ENCODE data around the gene IFIT1B. TPM values are rescaled to one million over a fixed set of nuclear protein-coding genes. Genes with fewer than 3 reads are reported as not detected.

IFIT1B gene
- total RNA-seq, 3 donors from 2014 or later (not counting 1 experiment from before 2014, with no cell fraction given) = not detected

- H3K4me1 ChIP-seq (ENCODE audit: control insufficient read depth, insufficient read depth, low read length) = peaks cover 9% of the 10 kb centered on the region
- no peaks in the 10 kb centered on the region for H3K27me3 ChIP-seq (ENCODE audit: control insufficient read depth, insufficient read depth, low read length)
- ATAC-seq (no peak), DNase-seq (no peak)
- Mint-ChIP-seq H3K4me1 (peaks cover 23 to 30% of the 10 kb centered on the region in 2 donors), H3K36me3 (no peaks in the 10 kb centered on the region), H3K4me3 (no peak overlapping the region), H3K27ac (peak overlapping the region; percentile 54 to 71), H3K9me3 (no peaks in the 10 kb centered on the region), H3K27me3 (ENCODE audit: low read depth in 2 of 2) (peaks cover 0 to 16% of the 10 kb centered on the region in 2 donors)
- H3K4me3 ChIP-seq (ENCODE audit: low read length) = no peak overlapping the region
- intact Hi-C loops (cut with micrococcal nuclease) = loop anchor here (2.0 kb wide), 1 partner anchor 67 kb away; no protein-coding TSS in a partner anchor
- H3K27ac ChIP-seq (ENCODE audit: low read length) = peak overlapping the region; percentile 15
- no peaks in the 10 kb centered on the region for H3K9me3 ChIP-seq (ENCODE audit: control insufficient read depth, insufficient read depth, low read length)
- TF ChIP-seq CTCF (IDR thresholded peaks at IDR 0.05) = no peak
- WGBS (ENCODE audit: insufficient coverage) = 60% methylated on average over 1 of the region's 1 CpG
- H3K36me3 ChIP-seq (ENCODE audit: control insufficient read depth, insufficient read depth, low read length) = no peaks in the 10 kb centered on the region
These were observed 9.7 kb upstream of the IFIT1B start for GRCh38 chr10:89368129-89368528.

GRCh38 chr10:89369156-89370105 is 8.4 kb upstream of the IFIT1B start:
- Histone ChIP-seq H3K9me3 (ENCODE audit: control insufficient read depth, insufficient read depth, low read length) (no peaks in the 10 kb centered on the region), H3K27me3 (ENCODE audit: control insufficient read depth, insufficient read depth, low read length) (no peaks in the 10 kb centered on the region), H3K4me1 (ENCODE audit: control insufficient read depth, insufficient read depth, low read length) (peaks cover 9% of the 10 kb centered on the region), H3K4me3 (ENCODE audit: low read length) (no peak overlapping the region), H3K36me3 (ENCODE audit: control insufficient read depth, insufficient read depth, low read length) (no peaks in the 10 kb centered on the region), H3K27ac (ENCODE audit: low read length) (no peak overlapping the region)
- H3K36me3 Mint-ChIP-seq = no peaks in the 10 kb centered on the region
- H3K27me3 Mint-ChIP-seq (ENCODE audit: low read depth in 2 of 2) = peaks cover 0 to 18% of the 10 kb centered on the region in 2 donors
- peak overlapping the region in 1 of 2 donors; percentile 54 for H3K27ac Mint-ChIP-seq
- no peak overlapping the region for H3K4me3 Mint-ChIP-seq
- H3K4me1 Mint-ChIP-seq = peaks cover 23 to 25% of the 10 kb centered on the region in 2 donors
- peak in 1 of 2 donors; percentile 55 for DNase-seq
- intact Hi-C loops (cut with micrococcal nuclease) = loop anchor here (1.0 to 2.0 kb wide), 2 partner anchors 69 to 76 kb away; no protein-coding TSS in a partner anchor
- peak; percentile 54 for TF ChIP-seq CTCF (IDR thresholded peaks at IDR 0.05)
- ATAC-seq = no peak
- no peaks in the 10 kb centered on the region for H3K9me3 Mint-ChIP-seq
- WGBS (ENCODE audit: insufficient coverage) = 65% methylated on average over 4 of the region's 5 CpGs

DNA sequence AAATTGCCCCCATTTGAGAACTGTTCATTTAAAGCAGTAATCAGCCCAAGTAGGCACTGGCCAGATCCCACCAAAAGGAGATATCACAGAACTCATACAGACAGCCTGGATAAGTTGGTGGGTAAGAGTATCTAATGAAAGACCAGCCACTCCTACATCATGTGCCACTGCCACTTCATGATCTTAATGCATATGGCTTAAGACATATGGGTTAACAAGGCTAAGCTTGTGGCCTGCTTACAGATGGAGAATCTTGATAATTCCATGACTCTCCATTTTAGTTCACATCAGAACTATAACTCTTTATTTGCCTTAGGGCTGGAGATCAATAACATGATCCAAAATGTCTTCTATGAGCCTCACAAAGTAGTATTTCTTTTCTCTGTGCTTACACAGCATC is 6.8 kb upstream of the IFIT1B start:
- Histone ChIP-seq H3K9me3 (ENCODE audit: control insufficient read depth, insufficient read depth, low read length) (no peaks in the 10 kb centered on the region), H3K4me3 (ENCODE audit: low read length) (no peak overlapping the region), H3K27me3 (ENCODE audit: control insufficient read depth, insufficient read depth, low read length) (no peaks in the 10 kb centered on the region), H3K36me3 (ENCODE audit: control insufficient read depth, insufficient read depth, low read length) (no peaks in the 10 kb centered on the region), H3K4me1 (ENCODE audit: control insufficient read depth, insufficient read depth, low read length) (peaks cover 9% of the 10 kb centered on the region), H3K27ac (ENCODE audit: low read length) (no peak overlapping the region)
- Mint-ChIP-seq H3K36me3 (no peaks in the 10 kb centered on the region), H3K4me1 (peaks cover 23 to 25% of the 10 kb centered on the region in 2 donors), H3K27ac (no peak overlapping the region), H3K27me3 (ENCODE audit: low read depth in 2 of 2) (peaks cover 0 to 18% of the 10 kb centered on the region in 2 donors), H3K4me3 (no peak overlapping the region), H3K9me3 (no peaks in the 10 kb centered on the region)
- DNase-seq (no peak), ATAC-seq (no peak)
- intact Hi-C loops (cut with micrococcal nuclease) = no loop called here
- TF ChIP-seq CTCF (IDR thresholded peaks at IDR 0.05) = no peak
